HG03571 (cell line): ENCODE results near the gene PF4V1.
"Not testable (repeated sequence)": the region's sequence is repeated elsewhere in the genome, so short reads cannot be mapped to it uniquely, and the experiment has no call there.

Experiments
- ATAC-seq: cut with Tn5 transposase; IDR thresholded peaks from one replicate; pipeline ENCODE4 v1.9.1; 2021; ENCODE audit not compliant: unreplicated experiment

The PF4V1 gene

GRCh38 chr4:73869130-73870055 is 16.3 kb downstream of the PF4V1 start, which contains the start of gene CXCL1:
TSS of gene CXCL1 (plus strand) at chr4:73869393. CDS start at chr4:73869471, 78 bp downstream.
- ATAC-seq = no peak

- no peak for ATAC-seq
Measured at GRCh38 chr4:73870260-73870659, 17.2 kb downstream of the PF4V1 start.

GRCh38 chr4:73870768-73871167 is 17.7 kb downstream of the PF4V1 start:
- ATAC-seq = no peak

GRCh38 chr4:73871511-73872310 is 18.6 kb downstream of the PF4V1 start:
- no peak for ATAC-seq

- no peak for ATAC-seq
Measured at GRCh38 chr4:73872316-73873108, 19.4 kb downstream of the PF4V1 start.

- ATAC-seq = no peak
Measured at GRCh38 chr4:73874386-73874785, 21.3 kb downstream of the PF4V1 start.

GRCh38 chr4:73875401-73875800 is 22.3 kb downstream of the PF4V1 start:
- no peak for ATAC-seq

- ATAC-seq = no peak
Measured at GRCh38 chr4:73883306-73883705, 30.2 kb downstream of the PF4V1 start.

GRCh38 chr4:73885574-73886267 is 32.6 kb downstream of the PF4V1 start:
- ATAC-seq = no peak

GRCh38 chr4:73891326-73891725 is 38.2 kb downstream of the PF4V1 start:
- ATAC-seq = no peak

GRCh38 chr4:73891739-73892405 is 38.8 kb downstream of the PF4V1 start:
- ATAC-seq = no peak

GRCh38 chr4:73892966-73893365 is 39.9 kb downstream of the PF4V1 start:
- no peak for ATAC-seq

GRCh38 chr4:73894001-73894400 is 40.9 kb downstream of the PF4V1 start:
- no peak for ATAC-seq

GRCh38 chr4:73895201-73896175 is 42.4 kb downstream of the PF4V1 start:
- no peak for ATAC-seq

- ATAC-seq = no peak
Measured at GRCh38 chr4:73896416-73896815, 43.3 kb downstream of the PF4V1 start.

- no peak for ATAC-seq
Measured at GRCh38 chr4:73897380-73898136, 44.5 kb downstream of the PF4V1 start.

GRCh38 chr4:73899338-73899737 is 46.2 kb downstream of the PF4V1 start:
- not testable (repeated sequence) for ATAC-seq

GRCh38 chr4:73901031-73901430 is 47.9 kb downstream of the PF4V1 start:
- ATAC-seq = no peak
